Left renal pelvis (tissue), 4 donors: Measurements from ENCODE around the gene TEX12. TPM values are rescaled to one million over a fixed set of nuclear protein-coding genes. Genes with fewer than 3 reads are reported as not detected.
"Not testable (repeated sequence)": the region's sequence is repeated elsewhere in the genome, so short reads cannot be mapped to it uniquely, and the experiment has no call there.

Experiments used
- DNase-seq, 4 donors: peaks; one replicate each; pipeline ENCODE4 v3.0.0-alpha.2; 2013; ENCODE audit warnings: low read depth in 4 of 4, low spot score in 3 of 4
- polyA plus RNA-seq, 4 donors: library from polyadenylated mRNA; unstranded; fragments of 120-200 nt; gene quantifications; one replicate each; pipeline ENCODE4 v1.2.1, GENCODE V29; 2013; ENCODE audit not compliant: insufficient read length in 4 of 4

The TEX12 gene
- polyA plus RNA-seq, result under 1 TPM in 1 of 4 donors, not detected in 3; 0.37 TPM

DNA sequence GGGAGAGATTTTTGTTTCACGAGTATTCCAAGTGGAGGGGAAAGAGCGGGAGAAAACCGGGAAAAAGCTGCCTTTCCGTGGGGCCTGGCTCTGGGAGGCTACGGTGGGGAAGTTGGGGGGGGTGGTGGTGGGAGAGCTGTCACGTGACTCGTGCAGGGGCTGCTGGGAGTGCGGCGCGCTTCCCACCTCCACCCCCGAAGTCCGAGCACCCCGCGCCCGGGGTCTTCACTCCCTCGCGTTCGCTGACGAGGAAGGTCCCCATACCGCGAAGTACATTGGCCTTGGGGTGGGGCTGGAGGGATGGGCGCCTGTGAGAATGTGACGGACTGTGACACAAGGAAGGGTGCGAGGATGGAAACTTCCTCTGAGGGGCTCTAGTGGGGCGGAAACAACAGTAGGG, at the start of gene TEX12:
TEX12 (plus strand) TSS at position 228 of the 400 bp plus-strand sequence. CDS start 1,897 bp downstream, outside the sequence.
- no peak for DNase-seq

GRCh38 chr11:112118176-112118575, 49.0 kb upstream of the TEX12 start:
- DNase-seq, result no peak

GRCh38 chr11:112121981-112122615, 45.1 kb upstream of the TEX12 start:
- DNase-seq, result no peak

DNA sequence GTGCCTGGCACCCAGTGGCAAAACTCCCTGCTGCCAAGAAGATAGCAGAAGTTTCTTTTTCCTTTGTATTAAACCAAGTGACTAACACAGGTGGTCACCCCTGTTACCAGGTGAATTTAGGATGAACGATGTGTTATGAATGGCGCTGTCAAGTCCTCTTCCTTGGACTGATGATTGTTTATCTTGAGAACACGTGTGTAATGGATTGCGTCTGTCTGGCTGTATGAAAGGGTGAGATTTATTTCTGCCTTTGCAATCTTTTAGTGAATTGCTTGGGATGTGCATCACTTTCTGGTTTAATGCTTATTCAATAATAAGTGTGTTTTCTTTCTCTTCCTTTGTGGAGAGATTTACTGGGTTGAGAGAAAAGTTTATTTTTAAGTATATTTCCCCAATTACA, 44.0 kb upstream of the TEX12 start:
- no peak for DNase-seq

DNA sequence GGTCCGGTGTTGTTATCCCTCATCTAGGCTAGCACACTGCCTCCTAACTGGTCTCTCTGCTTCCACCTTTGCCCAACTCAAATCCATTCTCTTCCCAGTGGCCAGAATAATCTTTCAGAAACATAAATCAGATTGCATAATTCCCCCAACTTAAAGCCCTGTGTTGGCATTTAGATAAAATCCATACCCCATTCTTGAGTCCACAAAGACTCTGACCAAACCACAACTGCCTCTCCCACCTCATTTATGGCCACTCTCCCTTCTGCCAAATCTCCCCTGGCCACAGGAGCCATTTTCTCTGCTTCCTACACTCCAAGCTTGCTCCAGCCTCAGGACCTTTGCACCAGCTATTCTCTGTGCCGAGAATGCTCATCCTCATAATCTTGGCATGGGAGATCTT, 40.1 kb upstream of the TEX12 start:
- DNase-seq, result no peak

- peak in 1 of 4 donors; percentile 18 for DNase-seq
Measured at GRCh38 chr11:112128483-112129121, 38.6 kb upstream of the TEX12 start.

- DNase-seq, result no peak
Measured at GRCh38 chr11:112129656-112130055, 37.5 kb upstream of the TEX12 start.

DNA sequence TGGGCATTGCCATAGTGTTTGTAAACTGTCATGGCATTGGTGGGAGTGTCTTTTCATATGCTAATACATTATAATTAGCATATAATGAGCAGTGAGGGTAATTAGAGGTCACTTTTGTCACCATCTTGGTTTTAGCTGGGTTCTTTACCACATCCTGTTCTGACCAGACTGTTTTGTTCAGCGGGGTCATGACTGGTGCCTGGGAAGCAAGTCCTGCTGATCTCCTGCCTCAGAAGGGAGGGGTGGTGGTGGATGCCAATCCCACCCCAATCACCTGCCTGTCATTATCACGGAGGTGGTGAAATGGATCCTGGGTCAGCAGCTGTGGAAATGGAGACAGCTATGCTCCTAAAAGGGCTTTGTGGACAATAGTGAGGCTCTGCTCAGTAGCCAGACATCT, 34.4 kb upstream of the TEX12 start:
- DNase-seq, result no peak

DNA sequence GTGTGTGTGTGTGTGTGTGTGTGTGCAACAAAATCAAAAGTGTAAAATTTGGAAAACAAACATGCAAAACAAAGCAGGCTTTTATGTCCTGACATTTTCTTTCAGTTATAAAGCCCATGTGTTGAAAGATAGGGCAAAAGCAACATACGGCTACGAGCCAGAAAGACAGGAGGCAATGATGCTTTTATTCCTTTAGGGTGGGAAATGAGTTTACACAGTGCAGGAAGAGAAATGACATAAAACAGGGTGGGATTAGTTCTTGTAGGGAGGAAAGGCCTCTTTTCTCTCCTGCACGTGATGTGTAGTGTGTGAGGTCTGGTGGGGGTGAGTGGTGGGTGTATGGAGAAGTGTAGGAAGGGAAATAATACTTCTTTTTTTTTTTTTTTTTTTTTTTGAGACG, 32.7 kb upstream of the TEX12 start:
- no peak for DNase-seq

GRCh38 chr11:112143597-112143996, 23.6 kb upstream of the TEX12 start:
- no peak for DNase-seq

GRCh38 chr11:112150517-112150916, 16.7 kb upstream of the TEX12 start:
- DNase-seq, result no peak

DNA sequence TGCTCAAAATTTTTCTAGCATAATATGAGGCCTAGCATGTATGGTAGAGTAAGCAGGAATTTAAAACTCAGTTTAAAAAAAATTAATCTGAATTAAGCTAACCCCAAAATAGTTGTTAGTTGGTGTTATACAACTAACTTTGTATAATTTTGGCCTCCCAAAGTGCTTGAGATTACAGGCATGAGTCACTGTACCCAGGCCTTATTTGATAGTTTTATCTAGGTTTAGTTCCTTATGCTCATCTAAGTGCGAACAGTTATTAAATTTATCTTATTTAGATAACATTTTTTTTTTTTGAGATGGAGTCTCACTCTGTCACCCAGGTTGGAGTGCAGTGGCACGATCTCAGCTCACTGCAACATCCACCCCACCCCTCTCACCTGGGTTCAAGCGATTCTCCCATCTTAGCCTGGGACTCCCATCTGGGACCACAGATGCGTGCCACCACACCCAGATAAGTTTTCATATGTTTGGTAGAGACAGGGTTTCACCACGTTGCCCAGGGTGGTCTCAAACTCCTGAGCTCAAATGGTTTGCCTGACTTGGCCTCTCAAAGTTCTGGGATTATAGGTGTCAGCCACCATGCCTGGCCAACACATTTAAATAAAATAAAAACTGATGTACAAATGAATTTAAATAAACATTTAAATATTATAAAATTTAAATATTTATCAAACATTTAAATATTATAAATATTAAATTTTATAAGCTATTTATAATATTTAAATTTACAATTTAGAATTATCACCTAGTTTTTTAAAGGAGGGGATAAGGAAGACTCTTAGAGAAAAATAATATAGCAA, 10.8 kb upstream of the TEX12 start:
- DNase-seq, result no peak

GRCh38 chr11:112156956-112157766, 10.0 kb upstream of the TEX12 start:
- DNase-seq, result no peak

DNA sequence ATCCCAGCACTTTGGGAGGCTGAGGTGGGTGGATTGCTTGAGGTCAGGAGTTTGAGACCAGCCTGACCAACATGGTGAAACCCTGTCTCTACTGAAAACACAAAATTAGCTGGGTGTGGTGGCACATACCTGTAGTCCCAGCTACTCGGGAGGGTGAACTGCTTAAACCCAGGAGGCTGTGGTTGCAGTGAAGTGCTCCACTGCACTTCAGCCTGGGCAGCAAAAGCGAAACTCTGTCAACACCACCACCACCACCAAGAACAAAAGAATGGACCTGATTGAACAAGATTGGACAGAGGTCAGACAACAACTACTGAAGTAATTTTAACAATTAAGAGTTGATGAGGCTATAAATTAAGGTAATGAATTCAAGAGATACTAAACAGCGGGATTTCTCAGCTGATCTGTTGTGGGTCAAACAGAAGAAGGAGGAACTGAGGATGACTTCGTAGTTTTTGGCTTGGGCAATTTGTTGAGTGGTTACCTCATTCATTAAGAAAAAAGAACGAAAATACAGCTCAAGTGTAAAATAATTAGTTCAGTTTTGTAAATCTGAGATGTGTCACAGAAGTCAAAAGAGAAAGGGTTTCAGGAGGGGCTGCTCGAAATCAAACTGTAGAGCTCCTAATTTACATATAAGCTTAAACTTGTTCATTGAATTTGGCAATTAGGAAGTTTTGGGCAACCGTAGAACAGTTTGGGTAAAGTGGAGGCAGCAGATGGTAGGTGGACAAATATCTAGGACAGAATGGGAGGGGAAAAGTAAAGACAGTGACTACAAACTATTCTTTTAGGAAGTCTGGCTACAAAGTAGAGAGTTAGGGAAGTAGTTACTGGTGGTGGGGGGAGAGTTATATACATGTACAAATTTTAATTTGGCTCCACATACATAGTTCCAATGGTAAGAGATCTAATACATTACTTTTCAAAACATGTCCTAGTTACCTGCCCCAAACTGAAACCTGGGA, 7.8 kb upstream of the TEX12 start:
- DNase-seq, result no peak

GRCh38 chr11:112160091-112160848, 6.9 kb upstream of the TEX12 start:
- DNase-seq, result no peak

DNA sequence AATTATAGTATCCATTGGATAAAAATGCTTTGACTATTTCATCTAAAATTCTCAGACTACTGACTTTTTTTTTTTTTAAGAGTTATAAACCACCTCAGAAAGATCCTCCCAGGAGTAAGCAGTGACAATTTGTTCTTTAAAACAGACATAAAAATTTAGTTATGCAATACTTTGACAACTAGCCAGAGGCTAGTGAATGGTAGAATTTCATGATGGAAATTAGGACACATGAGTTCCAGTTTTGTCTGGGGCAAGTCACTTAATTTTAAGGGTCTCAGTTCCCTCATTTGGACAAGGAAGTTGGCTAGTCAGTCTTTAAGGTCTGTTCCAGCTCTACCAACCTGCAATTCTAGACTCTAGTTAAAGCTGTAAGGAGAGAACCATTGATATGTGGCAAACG, 6.2 kb upstream of the TEX12 start:
- DNase-seq, result no peak

- DNase-seq, result not testable (repeated sequence)
Measured at GRCh38 chr11:112162200-112162599, 5.0 kb upstream of the TEX12 start.

DNA sequence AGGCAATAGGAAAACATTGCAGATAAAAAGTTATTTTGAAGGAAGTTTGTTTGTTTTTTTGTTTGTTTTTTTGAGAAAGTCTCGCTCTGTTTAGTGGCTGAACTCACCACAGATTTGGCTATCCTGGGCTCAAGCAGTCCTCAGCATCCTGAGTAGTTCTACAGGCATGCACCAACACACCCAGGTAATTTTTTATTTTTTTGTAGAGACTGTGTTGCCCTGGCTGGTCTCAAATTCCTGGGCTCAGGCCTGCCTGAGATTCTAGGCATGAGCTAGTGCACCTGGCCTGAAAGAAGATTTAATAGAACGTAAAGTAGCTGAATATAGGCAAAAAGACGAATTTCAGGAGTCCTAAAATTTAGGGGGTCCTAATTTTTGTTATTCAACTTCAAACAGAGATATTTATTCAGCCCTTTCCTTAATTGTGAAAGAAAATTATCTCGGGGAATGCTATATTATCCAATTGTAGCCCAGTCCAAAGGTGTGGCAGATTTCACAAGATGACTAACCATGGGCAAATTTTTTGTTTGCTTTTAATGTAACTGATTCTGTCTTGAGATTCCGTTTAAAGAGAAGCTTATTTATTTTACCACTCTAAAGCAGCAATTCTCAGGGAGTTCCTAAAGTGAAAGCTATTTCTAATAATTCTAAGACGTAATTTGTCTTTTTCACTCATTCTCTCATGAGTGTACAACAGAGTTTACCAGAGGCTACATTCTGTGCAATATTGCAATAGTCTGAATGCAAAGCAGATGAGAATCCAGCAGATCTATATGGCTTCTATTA, 4.2 kb upstream of the TEX12 start:
- no peak for DNase-seq
